Left ventricle myocardium inferior (tissue), 1 donor: Measurements from ENCODE around the gene DLG2. TPM values are rescaled to one million over a fixed set of nuclear protein-coding genes. Genes with fewer than 3 reads are reported as not detected.
"Not testable (repeated sequence)": the region's sequence is repeated elsewhere in the genome, so short reads cannot be mapped to it uniquely, and the experiment has no call there.

Experiments
- DNase-seq: peaks from one replicate; pipeline ENCODE4 v3.0.0-alpha.2; 2020
- H3K27ac ChIP-seq: fragments of 200-600 bp; replicated peaks from 2 replicates; pipeline ENCODE4 v1.8.0; 2021
- H3K27me3 ChIP-seq: fragments of 200-600 bp; 2 replicates; pipeline ENCODE4 v1.8.0; 2021; ENCODE audit warnings: low read depth
- H3K36me3 ChIP-seq: fragments of 200-600 bp; 2 replicates; pipeline ENCODE4 v1.8.0; 2021
- H3K4me1 ChIP-seq: fragments of 200-600 bp; 2 replicates; pipeline ENCODE4 v1.8.0; 2021
- H3K4me3 ChIP-seq: fragments of 200-600 bp; 2 replicates; pipeline ENCODE4 v1.8.0; 2021; ENCODE audit warnings: mild to moderate bottlenecking, moderate library complexity
- H3K9me3 ChIP-seq: fragments of 200-600 bp; replicated peaks from 2 replicates; pipeline ENCODE4 v1.8.0; 2021
- CTCF ChIP-seq: fragments of 200-600 bp; IDR thresholded peaks from 2 replicates; pipeline ENCODE4 v1.8.0; 2021; ENCODE audit warnings: antibody characterized with exemption, mild to moderate bottlenecking, borderline replicate concordance
- intact Hi-C: fragments of 100-400 bp; cut with micrococcal nuclease; formaldehyde crosslinking; loops from one replicate; pipeline ENCODE4 v1.11.0; 2022
- total RNA-seq: library from RNA; stranded (reverse); fragmentation: NEBNext Ultra II Directional; extraction: Animal tissue kit (Norgen Biotek cat#: 25700); gene quantifications from one replicate; pipeline ENCODE4 v1.2.1, GENCODE V29; 2021
- donor health status: DM: no; HTN: yes; CAD: no; lungs with severe emphysema.

DLG2 gene
- total RNA-seq, 1 donor from 2014 or later = 6.5 TPM

DNA sequence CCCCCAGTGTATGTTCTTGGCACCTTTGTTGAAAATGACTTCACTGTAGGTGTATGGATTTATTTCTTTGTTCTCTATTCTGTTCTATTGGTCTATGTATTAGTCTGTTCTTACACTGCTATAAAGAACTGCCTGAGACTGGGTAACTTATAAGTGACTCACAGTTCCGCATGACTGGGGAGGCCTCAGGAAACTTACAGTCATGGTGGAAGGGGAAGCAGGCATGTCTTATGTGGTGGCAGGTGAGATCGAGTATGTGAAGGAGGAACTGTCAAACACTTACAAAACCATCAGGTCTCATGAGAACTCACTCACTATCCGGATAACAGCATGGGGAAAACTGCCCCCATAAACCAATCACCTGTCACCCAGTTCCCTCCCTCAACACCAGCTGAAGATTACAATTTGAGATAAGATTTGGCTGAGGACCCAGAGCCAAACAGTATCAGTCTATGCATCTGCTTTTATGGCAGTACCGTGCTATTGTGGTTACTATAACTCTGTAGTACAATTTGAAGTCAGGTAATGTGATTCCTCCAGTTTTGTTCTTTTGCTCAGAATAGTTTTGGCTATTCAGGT lies 836.2 kb downstream of the DLG2 start:
- peaks cover 12% of the 10 kb centered on the region for H3K9me3 ChIP-seq
- H3K4me1 ChIP-seq = no peaks in the 10 kb centered on the region
- H3K27ac ChIP-seq = no peak overlapping the region
- H3K27me3 ChIP-seq = no peaks in the 10 kb centered on the region
- no peak for DNase-seq
- TF ChIP-seq CTCF = no peak
- no peaks in the 10 kb centered on the region for H3K36me3 ChIP-seq
- intact Hi-C loops = no loop called here
- no peak overlapping the region for H3K4me3 ChIP-seq

- Histone ChIP-seq H3K4me1 (no peaks in the 10 kb centered on the region), H3K27me3 (no peaks in the 10 kb centered on the region), H3K36me3 (no peaks in the 10 kb centered on the region), H3K4me3 (no peak overlapping the region), H3K9me3 (peaks cover 12% of the 10 kb centered on the region), H3K27ac (no peak overlapping the region)
- intact Hi-C loops = no loop called here
- TF ChIP-seq CTCF = no peak
- DNase-seq = no peak
These were observed 838.9 kb downstream of the DLG2 start for GRCh38 chr11:84788220-84788619.

DNA sequence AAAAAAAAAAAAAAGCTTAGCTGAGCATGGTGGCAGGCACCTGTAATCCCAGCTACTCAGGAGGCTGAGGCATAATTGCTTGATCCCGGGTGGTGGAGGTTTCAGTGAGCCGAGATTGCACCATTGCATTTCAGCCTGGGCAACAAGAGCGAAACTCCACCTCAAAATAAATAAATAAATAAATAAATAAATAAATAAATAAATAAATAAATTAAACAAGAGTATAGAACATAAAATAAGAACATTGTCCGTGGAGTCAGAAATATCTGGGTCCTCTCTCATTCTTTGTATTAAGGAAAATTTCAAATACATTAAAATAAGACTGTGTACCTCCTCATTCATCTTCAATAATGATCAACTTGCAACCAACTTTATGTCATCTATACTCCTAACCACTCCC lies 843.0 kb downstream of the DLG2 start:
- H3K4me1 ChIP-seq, H3K27ac ChIP-seq, H3K36me3 ChIP-seq, DNase-seq, H3K27me3 ChIP-seq, intact Hi-C loops, H3K4me3 ChIP-seq, H3K9me3 ChIP-seq: not testable (repeated sequence)

- no peaks in the 10 kb centered on the region for H3K4me1 ChIP-seq
- DNase-seq = no peak
- no peak overlapping the region for H3K27ac ChIP-seq
- peak; percentile 59 for TF ChIP-seq CTCF
- no peaks in the 10 kb centered on the region for H3K36me3 ChIP-seq
- no peaks in the 10 kb centered on the region for H3K27me3 ChIP-seq
- no peaks in the 10 kb centered on the region for H3K9me3 ChIP-seq
- intact Hi-C loops = no loop called here
- no peak overlapping the region for H3K4me3 ChIP-seq
These were observed 846.4 kb downstream of the DLG2 start for GRCh38 chr11:84780689-84781293.

DNA sequence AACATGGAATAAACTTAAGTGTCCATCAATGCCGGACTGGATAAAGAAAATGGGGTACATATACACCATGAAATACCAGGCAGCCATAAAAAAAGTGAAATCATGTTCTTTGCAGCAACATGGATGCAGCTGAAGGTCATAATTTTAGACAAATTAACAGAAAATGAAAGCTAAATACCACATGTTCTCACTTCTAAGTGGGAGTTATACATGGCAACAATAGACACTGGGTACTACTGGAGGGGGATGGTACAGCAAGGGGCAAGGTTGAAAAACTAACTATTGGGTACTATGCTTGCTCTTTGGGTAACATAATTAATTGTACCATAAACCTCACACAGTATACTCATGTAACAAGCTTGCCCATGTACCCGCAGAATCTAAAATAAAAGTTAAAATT lies 851.6 kb downstream of the DLG2 start:
- Histone ChIP-seq H3K27ac (no peak overlapping the region), H3K27me3 (no peaks in the 10 kb centered on the region), H3K9me3 (peaks cover 22% of the 10 kb centered on the region), H3K4me3 (no peak overlapping the region), H3K4me1 (no peaks in the 10 kb centered on the region), H3K36me3 (no peaks in the 10 kb centered on the region)
- no peak for TF ChIP-seq CTCF
- no peak for DNase-seq
- intact Hi-C loops = no loop called here

- no peaks in the 10 kb centered on the region for H3K4me1 ChIP-seq
- no peaks in the 10 kb centered on the region for H3K27me3 ChIP-seq
- TF ChIP-seq CTCF = no peak
- no peak for DNase-seq
- no peak overlapping the region for H3K27ac ChIP-seq
- peaks cover 7% of the 10 kb centered on the region for H3K9me3 ChIP-seq
- H3K36me3 ChIP-seq = no peaks in the 10 kb centered on the region
- intact Hi-C loops = no loop called here
- H3K4me3 ChIP-seq = no peak overlapping the region
These were observed 863.2 kb downstream of the DLG2 start for GRCh38 chr11:84763931-84764330.
